AG09309 (cell line): Measurements from ENCODE around the gene ADAMTS5.

Experiments used
- DNase-seq: peaks from one replicate; pipeline ENCODE4 v3.0.0-alpha.2; 2010; ENCODE audit warnings: low read depth
- H3K4me3 ChIP-seq: 2 replicates; pipeline ENCODE4 v1.5.1; 2011; ENCODE audit warnings: mild to moderate bottlenecking, low read depth, low read length, moderate library complexity; ENCODE audit not compliant: control insufficient read depth
- CTCF ChIP-seq: IDR thresholded peaks from 2 replicates; pipeline ENCODE4 v1.5.1; 2011; ENCODE audit warnings: mild to moderate bottlenecking, low read depth, low read length, inconsistent platforms; ENCODE audit not compliant: insufficient read depth, control insufficient read depth; ENCODE audit errors: missing control alignments

The ADAMTS5 gene

GRCh38 chr21:26962621-26963181 lies 4.2 kb downstream of the ADAMTS5 start:
- H3K4me3 ChIP-seq, result no peak overlapping the region
- no peak for DNase-seq
- TF ChIP-seq CTCF, result no peak

GRCh38 chr21:26961698-26962097 lies 5.2 kb downstream of the ADAMTS5 start:
- DNase-seq, result no peak
- H3K4me3 ChIP-seq, result no peak overlapping the region
- no peak for TF ChIP-seq CTCF

- no peak for TF ChIP-seq CTCF
- H3K4me3 ChIP-seq, result no peak overlapping the region
- DNase-seq, result no peak
Measured at GRCh38 chr21:26958788-26959187, 8.1 kb downstream of the ADAMTS5 start.

- no peak for TF ChIP-seq CTCF
- DNase-seq, result no peak
- no peak overlapping the region for H3K4me3 ChIP-seq
Measured at GRCh38 chr21:26956813-26957212, 10.1 kb downstream of the ADAMTS5 start.

- H3K4me3 ChIP-seq, result no peak overlapping the region
- DNase-seq, result no peak
- TF ChIP-seq CTCF, result no peak
Measured at GRCh38 chr21:26956216-26956615, 10.7 kb downstream of the ADAMTS5 start.

GRCh38 chr21:26954662-26955121 lies 12.2 kb downstream of the ADAMTS5 start:
- TF ChIP-seq CTCF, result no peak
- no peak overlapping the region for H3K4me3 ChIP-seq
- no peak for DNase-seq
